Inferior parietal cortex (tissue), 1 donor: ENCODE results near the gene SPATA24.
"Not testable (repeated sequence)": the region's sequence is repeated elsewhere in the genome, so short reads cannot be mapped to it uniquely, and the experiment has no call there.

Experiments
- DNase-seq: peaks from one replicate; pipeline ENCODE4 v3.0.0-alpha.2; 2016; ENCODE audit errors: extremely low spot score

SPATA24 gene

DNA sequence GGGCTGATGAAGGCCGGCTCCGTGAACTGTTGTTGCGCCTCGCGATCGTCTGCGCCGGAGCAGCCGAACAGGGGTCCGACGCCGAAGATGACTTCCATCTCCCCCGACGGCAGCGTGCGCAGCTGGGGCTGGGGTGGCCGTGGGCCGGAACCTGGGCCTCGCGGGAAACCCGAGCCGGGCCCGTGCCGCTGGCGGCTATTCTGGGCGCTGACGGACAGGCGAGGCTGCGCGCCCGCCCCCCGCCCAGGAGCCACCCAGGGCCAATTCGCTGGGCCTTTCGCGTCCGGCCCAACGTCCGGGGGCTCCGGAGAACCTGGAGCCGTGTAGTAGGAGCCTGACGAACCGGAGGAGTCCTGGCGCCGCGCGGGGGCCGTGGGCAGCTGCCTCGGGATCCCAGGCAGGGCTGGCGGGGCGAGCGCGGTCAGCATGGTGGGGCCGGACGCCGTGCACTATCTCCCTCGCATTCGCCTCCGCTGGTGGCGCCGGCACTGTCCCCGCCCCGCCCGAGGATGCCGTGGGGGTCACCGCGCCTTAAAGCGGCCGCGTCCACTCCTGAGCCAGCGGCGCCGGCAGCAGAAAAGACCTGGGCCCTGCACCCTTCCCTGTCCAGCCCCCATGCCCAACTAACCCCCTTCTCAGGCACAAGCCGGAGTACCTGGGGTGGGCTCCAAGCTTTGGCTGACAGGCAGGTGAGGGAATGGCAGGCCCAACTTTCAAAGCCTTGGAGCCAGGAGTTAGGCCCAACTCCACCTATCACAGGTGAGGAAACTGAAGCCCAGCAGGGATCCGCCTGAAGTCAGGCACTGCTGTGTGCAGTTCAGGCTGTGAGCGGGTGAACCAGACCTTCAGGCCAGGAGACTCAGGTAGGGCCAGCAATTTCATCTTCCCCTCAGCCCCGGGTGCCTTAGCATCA is 9.0 kb downstream of the SPATA24 start, which contains the start of gene PROB1:
Gene PROB1, minus strand, starts transcription at position 451 of the 913 bp plus-strand sequence. Its CDS starts 23 bp downstream, at position 428.
- no peak for DNase-seq

DNA sequence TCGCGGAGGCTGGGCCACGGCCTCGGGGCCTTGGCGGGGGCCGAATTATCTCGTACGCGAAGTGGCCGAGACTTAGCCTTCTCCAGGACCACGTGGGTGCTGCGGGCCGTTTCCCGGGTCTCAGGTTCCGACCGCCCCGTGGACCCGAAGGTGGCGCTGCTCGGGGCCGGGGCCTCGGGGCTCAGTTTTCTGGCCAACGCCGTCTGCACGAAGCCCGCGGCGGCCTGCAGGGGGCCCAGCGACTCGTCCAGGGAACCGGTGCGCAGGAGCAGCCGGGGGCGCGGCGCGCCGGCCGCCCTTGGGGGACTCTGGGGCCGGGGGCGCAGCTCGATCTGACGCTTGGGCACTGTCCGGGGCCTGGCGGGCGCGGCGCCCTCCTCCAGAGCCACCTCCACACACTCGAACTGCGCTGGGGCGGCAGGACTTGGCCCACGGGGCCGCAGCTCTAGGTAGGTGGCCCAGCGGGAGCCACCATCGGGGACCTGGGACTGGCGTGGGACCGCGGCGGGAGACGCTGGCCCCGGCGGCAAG is 9.7 kb downstream of the SPATA24 start:
- DNase-seq = no peak

DNA sequence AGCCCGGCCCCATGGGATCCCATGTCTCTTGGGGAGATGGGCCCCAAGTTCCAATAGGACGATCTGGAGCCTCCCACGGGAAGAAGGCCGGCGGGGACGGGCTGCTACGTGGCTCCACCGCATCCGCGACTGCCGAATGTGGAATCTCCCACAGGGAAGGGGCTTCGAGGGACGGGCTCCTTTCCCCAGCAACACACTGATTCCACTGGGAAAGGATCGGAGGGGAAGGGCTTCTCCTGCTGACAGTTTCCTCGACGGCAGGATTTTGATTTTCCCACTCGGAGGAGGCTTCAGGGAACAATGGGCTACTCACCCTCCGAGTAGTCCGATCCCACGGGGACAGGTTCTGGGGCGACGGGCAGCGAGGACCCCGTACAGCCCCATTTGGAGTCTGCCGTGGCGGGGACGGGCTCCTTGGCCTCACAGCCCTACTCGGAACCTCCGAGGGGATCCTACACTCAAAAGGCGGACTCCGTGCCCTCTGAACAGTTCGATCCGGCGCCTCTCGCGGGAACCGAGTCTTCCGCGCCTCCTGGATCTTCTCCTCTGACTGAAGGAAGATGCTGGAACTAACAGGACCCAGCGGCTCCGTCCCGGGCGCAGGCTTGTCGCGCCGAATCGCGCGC is 10.3 kb downstream of the SPATA24 start:
- DNase-seq = no peak

DNA sequence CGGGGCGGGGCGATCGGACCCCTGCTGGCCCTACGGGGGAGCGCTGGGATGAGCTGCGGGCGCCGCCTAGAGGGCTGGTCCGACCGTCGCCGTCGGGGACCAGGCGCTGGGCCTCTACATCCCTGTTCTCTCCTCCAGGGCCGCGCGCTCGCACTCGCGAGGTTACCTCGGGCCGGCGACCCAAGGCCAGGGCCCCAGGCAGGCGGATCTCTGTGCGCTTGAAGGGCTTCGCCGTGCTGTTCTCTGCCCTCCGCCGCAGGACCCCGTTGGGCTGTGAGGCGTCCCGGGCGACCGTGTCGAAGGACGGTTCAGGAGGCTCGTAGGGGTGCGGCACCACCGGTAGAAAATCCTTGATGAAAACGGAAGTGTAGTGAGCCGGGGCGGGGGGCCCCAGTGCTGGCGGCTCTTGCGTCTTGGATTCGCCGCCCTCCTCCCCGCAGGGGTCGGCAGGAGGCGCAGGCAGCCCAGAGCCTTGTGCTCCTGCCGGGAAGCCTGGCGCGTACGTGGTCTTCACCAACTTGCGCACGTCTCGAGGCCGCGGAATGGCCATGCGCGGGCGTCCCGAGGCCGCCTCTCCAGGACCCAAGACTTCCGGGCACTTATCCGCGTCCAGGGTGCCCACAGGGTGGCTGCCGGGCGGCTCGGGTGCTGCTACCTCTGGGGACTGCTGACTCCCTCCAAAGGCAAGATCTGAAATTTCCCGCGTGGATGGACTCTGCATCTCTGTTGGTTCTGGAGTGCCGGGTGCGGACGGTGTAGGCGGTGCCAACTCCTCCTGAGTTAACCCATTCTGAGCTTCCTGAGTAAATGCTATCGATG is 11.0 kb downstream of the SPATA24 start:
- DNase-seq = no peak

DNA sequence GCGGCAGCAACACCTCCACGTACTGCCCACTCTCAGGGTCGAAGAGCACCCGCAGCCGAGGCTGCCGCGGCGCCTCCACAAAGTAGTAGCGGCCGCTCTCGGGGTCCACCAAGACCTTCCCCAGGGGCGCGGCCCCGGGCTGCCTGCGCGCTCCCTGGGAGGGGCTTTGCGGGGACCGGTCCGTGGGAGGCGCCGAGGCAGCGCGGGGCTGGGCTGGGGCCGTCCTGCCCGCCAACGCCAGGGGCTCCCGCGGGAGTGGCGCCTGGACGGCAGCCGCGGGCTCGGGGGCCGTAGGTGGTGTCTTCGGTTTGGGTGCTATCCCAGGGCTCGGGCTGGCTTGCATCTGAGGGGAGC is 11.6 kb downstream of the SPATA24 start:
- no peak for DNase-seq

DNA sequence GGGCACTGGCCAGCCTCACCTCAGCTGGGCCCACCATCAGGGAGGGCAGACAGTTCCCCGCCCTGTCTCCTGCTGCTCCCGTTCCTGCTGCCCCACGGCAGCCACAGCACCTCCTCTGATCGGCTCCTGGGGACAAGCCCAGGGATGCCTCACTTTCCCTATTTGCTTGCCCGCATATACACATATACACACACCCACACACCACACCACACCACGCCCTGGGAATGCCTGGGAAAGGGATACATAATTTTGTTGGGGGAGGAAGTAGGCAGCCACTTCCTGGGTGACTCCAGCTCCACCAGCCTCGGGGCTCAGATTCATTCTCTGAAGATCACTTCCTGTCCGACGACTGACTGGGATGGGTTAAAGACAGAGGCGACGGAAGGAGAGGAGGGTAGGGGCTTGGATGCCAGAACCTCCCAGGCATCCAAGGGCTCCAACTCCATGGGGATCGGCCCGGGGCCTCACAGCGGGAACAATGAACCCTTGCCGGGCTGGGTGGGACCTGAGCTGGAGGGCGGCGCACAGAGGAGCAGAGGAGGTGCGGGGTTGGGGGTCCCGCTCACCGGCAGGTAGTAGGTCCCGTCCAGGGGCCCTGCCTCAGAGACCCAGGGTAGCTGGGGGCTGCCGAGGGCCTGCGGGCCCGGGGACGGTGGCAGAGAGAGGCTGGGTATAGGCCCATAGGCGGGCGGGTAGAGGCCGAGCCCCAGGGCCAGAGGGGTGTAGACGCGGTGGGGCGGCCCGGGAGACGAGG is 12.1 kb downstream of the SPATA24 start:
- no peak for DNase-seq

DNA sequence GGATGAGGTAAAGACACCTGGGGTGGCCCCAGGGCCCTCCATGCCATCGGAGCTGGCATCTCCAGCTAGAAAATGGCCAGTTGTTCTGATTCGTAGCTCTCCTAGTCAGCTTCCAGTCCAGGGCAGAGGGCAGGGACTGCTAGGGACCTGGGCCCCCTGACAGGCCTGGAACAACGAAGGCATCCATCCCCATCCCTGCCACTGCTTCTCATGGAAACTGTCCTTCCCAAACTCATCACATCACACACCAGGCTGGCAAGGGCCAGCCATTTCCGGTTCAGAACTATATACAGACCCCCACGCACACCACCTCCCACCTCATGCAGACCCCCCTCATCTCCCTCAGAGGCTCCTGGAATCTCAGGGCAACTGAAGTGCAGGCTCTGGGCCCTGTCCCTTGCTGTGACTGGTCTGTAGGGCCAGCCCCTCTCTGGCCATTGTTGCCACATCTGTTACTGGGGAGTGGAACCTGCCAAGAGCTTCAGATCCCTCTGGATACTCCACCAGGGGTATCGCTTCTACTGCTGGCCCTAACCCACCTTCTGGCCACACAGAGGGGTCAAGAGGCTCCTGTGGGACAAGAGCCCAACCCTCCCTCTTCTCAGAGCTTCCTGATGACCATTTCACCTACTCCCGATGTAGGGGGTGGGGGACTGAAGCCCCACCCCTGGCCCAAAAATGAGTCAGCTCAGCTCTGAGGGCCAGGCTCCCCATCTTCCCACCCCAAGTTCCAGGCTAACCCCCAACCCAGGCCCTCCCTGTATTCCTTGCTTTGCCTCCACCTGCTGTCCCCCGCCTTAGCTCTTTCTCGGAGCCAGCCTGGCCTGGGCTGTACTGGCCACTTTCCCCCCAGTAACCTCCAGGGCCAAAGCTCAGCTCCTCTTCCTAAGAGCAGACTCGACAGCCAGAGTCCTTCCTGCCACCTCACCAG is 13.0 kb downstream of the SPATA24 start:
- no peak for DNase-seq

DNA sequence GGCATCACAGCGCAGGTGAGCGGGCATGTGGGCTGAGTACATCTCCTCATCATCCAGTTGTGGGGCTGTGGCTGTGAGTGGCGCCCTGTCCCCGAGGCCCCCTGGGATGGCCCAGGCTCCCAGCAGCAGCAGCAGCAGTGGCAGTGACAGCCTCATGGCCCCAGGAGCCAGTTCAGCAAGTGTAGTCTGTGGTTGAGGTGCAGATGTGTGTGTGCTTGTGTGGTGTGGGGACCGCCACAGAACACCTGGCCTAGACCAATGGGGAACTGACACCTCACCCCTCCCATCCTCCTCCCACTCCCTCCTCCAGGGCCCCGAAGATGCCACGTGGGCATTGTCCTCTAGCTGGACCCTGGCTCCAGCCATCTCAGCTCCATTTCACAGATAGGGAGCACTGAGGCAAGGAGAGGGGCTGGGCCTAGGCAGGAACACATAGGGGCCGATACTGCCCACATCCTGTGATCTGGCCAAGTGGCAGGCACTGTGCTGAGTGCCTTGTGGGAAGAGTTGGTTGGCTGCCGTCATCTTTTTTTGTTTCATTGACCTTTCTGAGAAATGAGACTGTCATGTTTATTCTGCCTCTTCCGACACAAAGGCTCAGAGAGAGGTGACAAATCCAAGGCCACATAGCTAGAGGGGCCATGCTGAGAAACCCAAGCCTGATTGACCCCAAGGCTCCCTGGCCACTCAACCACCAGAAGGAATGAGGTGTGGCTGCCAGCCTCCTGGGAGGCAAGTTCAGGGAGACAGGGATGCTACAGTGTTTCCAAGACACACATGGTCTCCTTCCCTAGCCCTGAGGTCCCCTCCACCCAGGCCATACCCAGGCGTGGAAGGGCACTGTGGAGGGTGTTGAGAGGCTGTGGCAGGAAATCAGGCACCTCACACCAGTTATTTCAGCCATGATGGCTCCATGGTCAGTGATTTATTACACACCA is 13.9 kb downstream of the SPATA24 start, which contains the start of gene MZB1:
Gene MZB1, minus strand, starts transcription at position 213 of the 938 bp plus-strand sequence. Its CDS starts 57 bp downstream, at position 156.
- no peak for DNase-seq

DNA sequence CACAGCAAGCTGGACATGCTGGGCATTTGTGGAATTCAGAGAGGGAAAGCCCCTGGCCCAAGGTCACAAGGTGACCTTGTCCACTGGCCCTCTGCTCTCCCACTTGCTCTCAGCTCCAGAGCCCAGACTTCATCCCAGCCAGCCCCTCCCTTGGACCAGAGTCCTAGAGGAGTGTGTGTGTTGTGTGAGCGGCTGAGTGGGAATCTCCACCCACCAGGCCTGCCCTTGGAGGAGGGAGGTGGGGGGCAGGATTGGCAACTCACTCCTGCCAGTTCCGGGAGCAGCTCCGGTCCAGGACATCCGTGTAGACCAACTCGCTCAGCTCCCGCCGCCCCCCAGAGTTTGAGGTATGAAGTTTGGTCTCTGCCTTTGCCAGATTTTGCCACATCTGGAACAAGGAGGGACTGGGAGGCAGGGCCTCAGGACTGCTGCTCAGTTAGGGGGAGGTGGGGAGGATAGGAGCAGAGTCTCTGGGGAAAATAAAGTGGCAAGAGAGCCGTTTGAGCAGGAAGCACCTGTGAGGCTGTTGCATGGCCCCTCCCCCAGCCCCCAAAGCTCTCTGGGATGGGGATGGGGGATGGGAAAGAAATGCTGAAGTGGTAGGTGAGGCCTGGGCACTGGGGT is 15.6 kb downstream of the SPATA24 start:
- DNase-seq = no peak

DNA sequence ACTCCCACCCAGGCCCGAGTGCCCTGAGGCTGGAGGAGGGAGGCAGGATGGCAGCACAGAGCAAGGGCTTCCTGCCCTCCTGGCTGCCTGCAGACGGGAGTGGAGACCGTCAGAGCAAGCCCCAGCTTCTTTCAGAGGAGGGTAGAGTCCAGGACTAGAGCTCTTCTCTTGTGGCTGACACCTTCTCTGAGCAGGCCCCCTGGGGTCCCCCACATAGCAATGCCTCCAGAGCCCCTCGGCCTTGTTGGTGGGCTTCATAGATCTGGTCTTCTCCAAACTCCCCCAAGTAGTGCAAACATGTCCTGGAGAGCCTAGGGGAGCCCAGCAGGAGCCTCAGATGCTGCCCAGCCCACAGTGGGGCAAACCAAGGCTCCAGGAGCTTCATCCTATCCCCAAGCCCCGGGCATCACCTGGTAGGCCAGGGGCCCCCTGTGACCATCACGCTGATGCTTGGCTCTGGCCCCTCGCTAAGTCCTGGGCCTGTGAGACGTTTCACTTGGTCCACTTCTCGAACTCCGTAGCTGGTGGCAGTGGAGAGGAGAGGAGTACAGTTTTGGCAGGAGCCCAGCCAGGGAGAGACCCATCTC is 16.2 kb downstream of the SPATA24 start:
- DNase-seq = no peak

DNA sequence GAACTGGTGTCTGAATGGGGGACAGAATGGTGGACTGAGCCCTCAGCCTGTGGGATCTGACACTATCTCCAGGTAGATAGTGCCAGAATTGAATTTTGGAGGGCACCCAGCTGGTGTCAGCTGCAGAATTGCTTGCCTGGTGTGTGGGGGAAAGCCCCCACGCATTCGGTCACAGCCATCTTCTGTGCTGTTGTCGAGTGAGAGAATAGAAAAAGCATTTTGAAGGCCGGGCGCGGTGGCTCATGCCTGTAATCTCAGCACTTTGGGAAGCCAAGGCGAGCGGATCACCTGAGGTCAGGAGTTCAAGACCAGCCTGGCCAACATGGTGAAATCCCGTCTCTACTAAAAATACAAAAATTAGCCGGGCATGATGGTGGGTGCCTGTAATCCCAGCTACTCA is 16.9 kb downstream of the SPATA24 start:
- DNase-seq = not testable (repeated sequence)

DNA sequence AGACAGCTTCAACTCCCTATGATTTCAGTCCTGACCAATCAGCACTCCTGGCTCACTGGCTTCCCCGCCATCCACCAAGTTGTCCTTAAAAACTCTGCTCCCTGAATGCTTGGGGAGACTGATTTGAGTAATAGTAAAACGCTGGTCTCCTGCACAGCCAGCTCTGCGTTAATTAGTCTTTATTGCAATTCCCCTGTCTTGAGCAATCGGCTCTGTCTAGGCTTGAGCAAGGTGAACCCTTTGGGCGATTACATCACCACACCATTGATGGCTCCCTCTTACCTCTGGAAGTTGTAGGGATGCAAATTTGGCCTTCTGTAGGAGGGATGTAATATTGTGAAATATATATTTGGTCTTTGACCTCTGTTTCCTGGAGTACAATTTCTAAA is 17.8 kb downstream of the SPATA24 start:
- DNase-seq = no peak

DNA sequence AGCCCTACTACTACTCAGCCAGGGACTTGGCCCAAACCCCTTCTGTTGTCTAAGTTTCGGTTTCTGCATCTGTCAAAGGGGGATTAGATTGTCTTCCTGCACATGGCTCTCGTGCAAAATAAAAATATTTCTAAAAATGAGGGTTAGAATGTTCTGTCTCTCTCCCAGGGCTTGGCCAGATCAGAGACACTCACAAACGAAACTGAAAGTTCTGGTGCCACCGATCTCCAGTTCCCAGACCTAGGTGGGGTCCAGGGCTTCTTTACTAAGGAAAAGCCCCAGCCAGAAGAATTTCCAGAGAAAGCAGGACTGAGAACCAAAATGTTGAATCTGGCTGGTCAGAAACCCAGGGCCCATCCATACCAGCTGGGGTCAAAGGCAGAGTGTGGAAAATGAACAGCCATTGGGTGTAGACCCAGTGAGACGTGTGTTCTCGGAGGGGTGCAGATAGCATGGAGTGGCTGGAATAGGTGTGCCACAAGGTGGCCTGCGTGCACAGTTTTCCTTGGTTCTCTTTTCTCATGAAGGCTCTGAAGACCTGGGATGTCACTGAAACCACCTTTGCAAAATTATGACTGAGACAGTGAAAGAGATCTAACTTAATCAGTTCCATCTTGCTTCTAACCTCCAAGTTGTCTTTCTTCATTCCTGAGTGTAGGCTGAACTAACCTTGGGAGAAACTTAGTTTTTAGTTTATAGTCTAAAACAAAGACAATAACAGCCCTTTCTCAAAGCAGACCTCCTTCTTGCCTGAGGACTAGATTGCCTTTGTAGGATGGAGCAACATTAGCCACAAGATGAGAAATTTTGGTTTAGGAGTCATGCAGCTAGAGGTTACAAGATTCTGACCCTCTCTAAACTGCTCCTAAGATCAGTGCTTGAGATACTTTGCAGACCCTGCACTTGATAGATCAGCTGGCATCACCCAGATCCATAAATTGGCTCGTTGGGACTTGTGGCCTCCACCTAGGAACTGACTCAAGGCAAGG is 18.5 kb downstream of the SPATA24 start:
- DNase-seq = no peak

DNA sequence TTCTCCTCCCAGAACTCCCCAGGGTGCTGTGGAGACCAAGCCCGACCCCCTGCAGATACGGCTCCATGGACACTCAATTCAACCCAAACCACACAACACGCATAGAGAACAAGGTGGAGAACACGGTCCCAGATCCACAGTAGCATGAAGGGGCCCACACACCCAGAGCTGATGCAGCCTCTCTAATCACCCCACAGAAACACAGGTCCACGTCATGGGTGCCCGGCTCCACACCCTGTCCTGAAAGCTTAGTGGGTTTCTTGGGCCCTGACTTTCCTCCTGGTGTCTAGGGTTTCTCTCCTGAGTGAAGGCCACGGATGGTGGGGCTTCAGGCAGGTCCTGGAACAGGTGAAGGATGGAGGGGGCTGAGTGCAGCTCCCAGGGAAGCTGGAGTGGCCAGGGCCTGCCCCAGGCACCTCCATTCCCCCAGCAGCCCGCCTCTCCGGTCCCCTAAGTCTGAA is 19.3 kb downstream of the SPATA24 start:
- no peak for DNase-seq

DNA sequence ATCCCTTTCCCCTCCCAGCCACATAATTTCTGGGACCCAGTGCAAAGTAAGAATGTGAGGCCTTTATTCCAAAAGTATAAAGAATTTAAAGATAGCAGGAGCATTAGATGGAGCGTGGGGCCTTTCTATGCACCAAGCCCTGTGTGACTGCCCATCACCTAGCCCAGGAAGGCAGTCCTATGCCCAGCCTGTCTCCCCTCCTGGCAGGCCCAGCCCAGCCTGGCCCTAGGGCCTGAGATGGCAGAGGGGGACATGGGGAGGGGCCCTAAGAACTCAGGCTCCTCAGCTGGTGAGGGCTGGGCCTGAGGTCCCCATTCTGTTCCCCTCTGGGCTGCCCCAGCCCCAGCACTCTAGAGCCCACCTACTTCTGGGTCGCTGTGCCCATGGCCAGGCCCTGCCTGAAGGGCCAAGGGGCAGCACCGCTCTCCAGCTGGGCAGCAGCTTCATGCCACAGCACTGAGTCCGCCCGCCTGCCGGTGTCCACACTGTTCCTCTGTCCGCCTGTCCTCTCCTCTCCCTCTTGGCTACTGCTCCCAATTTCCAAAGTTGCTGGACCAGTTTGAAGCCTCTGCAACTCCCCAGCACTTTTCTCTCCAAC is 19.8 kb downstream of the SPATA24 start:
- no peak for DNase-seq

DNA sequence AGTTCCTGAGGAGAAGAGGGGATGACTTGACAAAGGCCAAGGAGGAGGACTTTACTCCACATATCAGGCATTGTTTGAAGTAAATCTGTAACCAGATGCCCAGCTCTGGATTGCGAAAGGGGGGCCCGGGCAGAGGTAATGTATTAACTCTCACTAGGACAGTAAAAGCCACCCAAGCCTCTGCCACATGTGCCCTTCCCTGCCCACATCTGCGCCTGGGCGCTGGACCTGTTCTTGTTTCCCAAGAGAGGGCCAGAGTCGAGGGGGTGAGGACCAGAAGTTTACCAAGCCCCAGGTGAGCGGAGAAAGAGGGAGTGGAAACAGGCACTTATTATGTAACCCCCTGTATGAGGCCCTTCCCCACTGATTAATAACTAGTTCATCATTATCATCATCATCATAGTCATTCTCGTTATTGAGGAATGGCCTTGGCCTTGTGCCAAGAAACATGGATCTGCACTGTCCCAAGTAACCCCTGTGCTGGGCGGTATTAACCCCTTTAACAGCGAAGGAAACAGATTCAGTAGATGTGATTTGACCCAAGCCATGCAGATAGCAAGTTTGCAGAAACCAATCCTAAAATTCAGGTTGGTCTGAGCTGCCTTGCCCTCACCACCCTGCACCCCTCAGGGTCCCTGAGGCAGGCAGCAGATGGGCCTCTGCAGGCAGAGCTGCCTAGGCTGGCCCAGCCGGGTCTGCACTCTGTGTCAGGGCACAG is 20.5 kb downstream of the SPATA24 start, which contains the start of gene SLC23A1:
Gene SLC23A1, minus strand, starts transcription at position 23 of the 718 bp plus-strand sequence. CDS start 44 bp downstream, outside the sequence.
- no peak for DNase-seq
